Iris pigment epithelial cell (primary cell): ENCODE data around the gene CAVIN2.
A peak's percentile ranks its signal among the peaks of the same experiment; 100 is the strongest.

Experiments
- DNase-seq: peaks from one replicate; pipeline ENCODE4 v3.0.0-alpha.2; 2011; ENCODE audit warnings: low read depth

Gene CAVIN2

GRCh38 chr2:191846515-191847476, at the start of gene CAVIN2:
Gene CAVIN2 (minus strand): TSS chr2:191847088. CDS start chr2:191846925, 163 bp downstream.
- peak; percentile 90 for DNase-seq

GRCh38 chr2:191895743-191896142, 48.9 kb upstream of the CAVIN2 start:
- no peak for DNase-seq

- DNase-seq, result no peak
These were observed 48.3 kb upstream of the CAVIN2 start for GRCh38 chr2:191895195-191895594.

- DNase-seq, result peak; percentile 83
These were observed 47.8 kb upstream of the CAVIN2 start for GRCh38 chr2:191894681-191895147.

GRCh38 chr2:191892391-191892790, 45.5 kb upstream of the CAVIN2 start:
- peak; percentile 95 for DNase-seq

- no peak for DNase-seq
These were observed 44.8 kb upstream of the CAVIN2 start for GRCh38 chr2:191891656-191892055.

- DNase-seq, result no peak
These were observed 43.0 kb upstream of the CAVIN2 start for GRCh38 chr2:191889931-191890330.

- no peak for DNase-seq
These were observed 41.7 kb upstream of the CAVIN2 start for GRCh38 chr2:191888400-191889166.

GRCh38 chr2:191885650-191886049, 38.8 kb upstream of the CAVIN2 start:
- no peak for DNase-seq

GRCh38 chr2:191885098-191885497, 38.2 kb upstream of the CAVIN2 start:
- DNase-seq, result no peak

- no peak for DNase-seq
These were observed 35.3 kb upstream of the CAVIN2 start for GRCh38 chr2:191881982-191882816.

- peak; percentile 88 for DNase-seq
These were observed 31.8 kb upstream of the CAVIN2 start for GRCh38 chr2:191878548-191879279.

- DNase-seq, result no peak
These were observed 31.0 kb upstream of the CAVIN2 start for GRCh38 chr2:191877875-191878274.

- DNase-seq, result no peak
These were observed 29.0 kb upstream of the CAVIN2 start for GRCh38 chr2:191875859-191876258.

GRCh38 chr2:191870744-191871143, 23.9 kb upstream of the CAVIN2 start:
- DNase-seq, result no peak

GRCh38 chr2:191869781-191870180, 22.9 kb upstream of the CAVIN2 start:
- no peak for DNase-seq

GRCh38 chr2:191869178-191869577, 22.3 kb upstream of the CAVIN2 start:
- DNase-seq, result peak; percentile 67

GRCh38 chr2:191867507-191867847, 20.6 kb upstream of the CAVIN2 start:
- DNase-seq, result no peak

- peak; percentile 83 for DNase-seq
These were observed 20.0 kb upstream of the CAVIN2 start for GRCh38 chr2:191866675-191867506.

GRCh38 chr2:191866195-191866594, 19.3 kb upstream of the CAVIN2 start:
- no peak for DNase-seq
